ENCODE results near the gene ITGB3. TPM values are rescaled to one million over a fixed set of nuclear protein-coding genes. Genes with fewer than 3 reads are reported as not detected.
"Not testable (repeated sequence)": the region's sequence is repeated elsewhere in the genome, so short reads cannot be mapped to it uniquely, and the experiment has no call there.

The ITGB3 gene
- total RNA-seq: 2.2 TPM

DNA sequence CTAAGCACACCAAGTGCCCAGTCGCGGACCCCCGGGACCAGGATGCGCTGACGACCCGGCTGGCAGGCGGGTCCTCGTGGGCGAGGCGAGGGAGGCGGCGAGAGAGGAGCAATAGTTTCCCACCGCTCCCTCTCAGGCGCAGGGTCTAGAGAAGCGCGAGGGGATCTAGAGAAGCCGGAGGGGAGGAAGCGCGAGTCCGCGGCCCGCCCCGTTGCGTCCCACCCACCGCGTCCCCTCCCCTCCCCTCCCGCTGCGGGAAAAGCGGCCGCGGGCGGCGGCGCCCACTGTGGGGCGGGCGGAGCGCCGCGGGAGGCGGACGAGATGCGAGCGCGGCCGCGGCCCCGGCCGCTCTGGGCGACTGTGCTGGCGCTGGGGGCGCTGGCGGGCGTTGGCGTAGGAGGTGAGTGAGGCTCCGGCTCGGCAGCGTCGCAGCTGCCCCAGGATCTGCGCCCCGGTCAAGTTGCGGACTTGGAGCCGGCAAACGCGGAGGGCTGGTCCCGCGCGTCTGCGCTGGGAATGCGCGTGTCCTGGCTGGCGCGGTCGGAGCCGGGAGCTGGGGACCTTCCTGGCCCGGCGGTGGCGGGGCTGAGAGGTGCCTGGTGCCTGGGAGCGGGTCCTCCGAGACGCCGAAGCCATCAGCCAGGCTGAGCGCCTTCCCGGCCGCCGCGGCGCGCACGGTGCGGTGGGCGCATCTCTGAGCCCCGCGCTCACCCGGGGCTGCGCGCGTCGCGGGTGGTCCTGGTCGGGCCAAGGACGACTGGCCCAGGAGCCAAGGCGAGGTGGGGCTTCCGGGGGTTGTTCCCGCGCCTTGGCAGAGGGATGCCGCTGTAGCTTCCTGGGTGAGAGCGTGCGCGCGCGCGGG, at the start of gene ITGB3:
TSS of gene ITGB3 (plus strand) at position 287 of the 862 bp plus-strand sequence. CDS start at position 322, 35 bp downstream.
- peak; percentile 28 for DNase-seq

DNA sequence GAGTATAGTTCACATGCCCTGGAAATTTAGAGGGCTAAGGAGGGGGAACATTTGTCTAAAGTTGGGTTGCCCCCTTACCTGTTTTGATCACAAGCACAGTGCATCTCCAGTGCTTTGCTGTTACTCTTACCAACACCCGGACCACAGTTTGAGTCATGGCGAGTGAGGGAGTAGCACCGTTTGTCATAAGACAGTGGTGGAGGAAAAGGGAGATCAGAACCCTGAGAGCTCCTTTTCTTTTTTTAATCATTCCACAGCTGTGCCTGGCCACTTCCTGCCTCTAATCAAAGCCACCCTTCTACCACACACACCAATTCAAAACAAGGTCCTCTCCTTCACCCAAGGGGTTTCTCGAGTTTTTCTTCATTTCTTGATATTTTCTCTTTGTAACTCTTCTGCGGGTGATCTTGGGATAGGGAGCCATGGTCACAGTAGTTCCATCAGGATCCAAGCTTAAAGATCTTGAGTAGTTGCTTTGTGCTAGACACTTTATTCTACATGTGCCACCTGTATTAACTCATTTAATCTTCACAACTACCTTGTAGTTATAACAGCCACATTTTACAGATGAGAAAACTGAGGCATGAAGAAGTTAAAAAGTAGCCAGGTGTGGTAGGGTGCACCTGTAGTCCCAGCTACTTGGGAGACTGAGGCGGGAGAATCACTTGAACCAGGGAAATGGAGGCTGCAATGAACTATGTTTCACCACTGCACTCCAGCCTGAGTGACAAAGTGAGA, 49.5 kb upstream of the ITGB3 start:
- no peak for DNase-seq

DNA sequence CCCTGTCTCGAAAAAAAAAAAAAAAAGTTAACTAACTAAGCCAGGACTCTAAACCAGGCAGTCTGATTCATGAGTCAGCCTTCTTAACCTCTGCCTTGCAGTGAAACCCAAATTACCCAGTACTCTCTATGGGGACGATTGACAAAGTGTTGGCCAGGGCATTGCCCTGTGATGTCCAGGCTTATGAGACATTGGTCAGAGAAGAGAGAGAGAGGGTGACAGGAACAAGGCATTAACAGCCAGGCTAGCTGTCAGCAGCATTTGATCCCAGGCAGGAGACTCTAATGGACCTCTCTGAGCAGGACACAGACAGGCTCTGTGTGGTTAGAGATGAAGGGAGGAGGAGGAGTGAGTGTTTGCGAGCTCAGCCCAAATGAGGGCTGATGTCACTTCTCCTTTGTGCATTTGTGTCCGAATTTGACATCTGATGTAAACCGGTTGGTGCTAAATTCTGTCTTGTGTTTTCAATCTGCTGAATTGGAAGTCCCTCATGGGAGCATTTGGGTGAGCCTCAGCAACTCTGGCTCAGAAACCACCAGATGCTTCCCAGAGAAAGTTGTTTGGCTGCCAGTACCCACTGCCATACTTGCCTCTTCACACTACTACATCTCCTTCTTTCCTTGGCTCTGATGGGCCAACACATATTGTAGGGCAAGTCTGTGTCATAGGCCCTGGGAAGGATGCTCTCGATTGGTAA, 48.8 kb upstream of the ITGB3 start:
- peak; percentile 21 for DNase-seq

DNA sequence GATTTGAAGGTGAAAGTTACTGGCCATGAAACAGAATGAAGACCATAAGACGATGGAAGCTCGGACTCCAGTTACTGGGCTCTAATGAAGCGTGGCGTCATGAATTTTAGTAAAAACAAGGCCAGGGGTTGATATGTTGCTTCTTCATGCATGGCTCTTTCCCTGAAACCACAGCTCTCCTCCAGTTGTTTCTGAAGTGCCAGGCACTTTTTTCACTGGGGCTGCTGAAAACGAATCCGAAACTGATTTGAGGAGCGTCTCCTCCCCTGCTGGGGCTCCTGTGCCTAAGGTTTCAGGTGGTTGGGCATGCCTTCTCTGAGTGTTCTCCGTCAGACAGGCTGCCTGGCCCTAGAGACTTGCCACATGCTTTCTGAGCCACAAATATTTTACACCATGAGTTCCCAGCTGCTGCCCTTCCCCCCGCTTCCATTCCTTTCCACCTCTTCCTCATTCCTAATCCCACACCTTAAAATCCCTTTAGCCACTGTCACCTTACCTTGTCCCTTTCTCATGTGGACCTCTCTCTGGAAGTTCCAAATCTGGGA, 48.1 kb upstream of the ITGB3 start:
- no peak for DNase-seq

DNA sequence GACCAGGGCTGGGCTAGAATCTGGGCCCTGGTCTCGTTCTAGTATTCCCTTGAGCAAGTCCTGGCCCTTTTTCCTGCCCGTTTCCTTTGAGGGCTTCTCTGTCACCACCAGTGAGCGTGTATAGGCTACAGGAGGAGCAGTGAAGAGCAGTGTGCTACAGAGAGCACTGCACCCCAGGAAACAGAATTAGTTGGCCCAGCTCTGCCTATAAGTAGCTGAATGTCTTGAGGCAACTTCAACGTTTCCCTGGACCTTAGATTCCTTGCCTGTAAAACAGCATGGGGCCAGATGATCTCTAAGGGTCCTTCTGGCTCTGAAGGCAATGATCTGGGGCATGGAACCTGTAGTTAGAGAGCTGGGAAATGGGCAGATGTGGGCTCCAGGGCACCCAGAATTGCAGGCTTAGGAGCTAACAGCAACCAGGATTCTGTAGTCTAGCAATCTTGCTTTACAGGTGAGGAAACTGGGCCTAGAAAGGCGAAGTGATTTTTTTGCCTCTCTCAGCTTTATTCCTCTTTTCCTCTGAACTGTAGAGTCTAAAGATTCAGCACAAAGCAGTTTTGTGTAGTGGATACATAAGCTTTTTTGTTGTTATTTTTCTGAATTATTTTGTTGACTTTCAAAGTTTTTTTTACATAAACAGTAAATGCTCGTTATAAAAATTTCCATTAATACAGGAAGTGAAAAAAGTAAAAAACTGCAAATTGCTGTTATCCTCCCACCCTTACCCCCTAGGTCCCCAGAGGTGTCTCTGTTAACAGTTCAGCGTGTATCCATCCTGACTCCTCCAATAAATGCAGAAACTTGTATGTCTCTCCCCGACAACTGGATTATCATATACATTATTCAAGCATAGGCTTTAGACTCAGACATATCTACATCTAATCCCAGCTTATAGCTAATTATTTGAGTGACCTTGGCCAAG, 46.2 kb upstream of the ITGB3 start:
- no peak for DNase-seq

DNA sequence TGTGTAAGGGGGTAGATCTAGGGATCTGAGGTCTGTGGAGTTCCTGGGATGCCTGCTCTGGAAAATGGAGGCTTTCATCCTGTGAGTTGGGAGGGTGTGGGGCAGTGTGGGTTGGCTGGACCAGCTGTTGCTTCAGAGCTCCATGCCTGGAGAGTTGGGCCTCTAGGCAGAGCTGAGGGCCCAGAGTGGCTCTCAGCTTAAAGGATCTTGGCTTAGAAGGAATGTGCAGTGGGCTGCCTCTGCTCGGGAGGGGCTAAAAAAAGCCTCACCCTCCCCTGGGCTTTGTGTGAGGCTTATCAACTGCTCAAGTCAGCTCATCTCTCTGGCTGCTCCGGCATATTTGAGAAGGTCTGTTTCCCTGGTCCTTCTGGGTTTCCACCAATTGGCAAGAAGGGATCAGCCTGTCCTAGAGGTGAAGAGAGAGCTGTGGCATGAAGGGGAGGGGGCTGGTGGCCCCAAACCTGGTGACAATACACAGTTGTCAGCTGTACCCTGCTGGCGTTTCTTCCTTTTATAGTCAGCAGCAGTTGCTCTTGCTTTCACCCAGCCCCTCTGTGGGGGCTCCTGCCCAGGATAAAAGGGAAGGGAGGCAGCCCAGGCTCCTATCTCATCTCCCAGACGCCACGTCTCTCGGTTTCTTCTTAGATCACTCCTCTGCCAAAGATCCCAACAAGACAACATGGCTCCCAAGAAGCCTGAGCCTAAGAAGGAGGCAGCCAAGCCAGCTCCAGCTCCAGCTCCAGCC, 44.7 kb upstream of the ITGB3 start, which contains the start of gene MYL4:
TSS of gene MYL4 (plus strand) at position 605 of the 745 bp plus-strand sequence. CDS start at position 680, 75 bp downstream.
- DNase-seq: no peak

DNA sequence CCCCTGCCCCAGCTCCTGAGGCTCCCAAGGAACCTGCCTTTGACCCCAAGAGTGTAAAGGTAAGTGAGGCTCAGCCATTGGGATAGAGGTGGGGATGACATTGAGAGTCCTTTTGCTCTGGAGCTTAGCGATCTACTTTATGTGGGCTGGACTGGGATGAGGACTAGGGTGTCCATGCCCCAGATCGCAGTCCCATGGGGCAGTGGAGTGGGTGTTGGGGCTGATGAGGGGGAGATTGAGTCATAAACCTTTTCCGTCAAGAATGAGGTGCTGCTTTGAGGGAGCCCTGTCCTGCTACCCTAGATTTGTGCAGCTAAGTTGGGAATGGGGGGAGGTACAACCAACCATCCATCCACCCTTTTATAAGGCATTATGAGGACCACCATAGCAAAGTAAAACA, 44.1 kb upstream of the ITGB3 start:
- no peak for DNase-seq

DNA sequence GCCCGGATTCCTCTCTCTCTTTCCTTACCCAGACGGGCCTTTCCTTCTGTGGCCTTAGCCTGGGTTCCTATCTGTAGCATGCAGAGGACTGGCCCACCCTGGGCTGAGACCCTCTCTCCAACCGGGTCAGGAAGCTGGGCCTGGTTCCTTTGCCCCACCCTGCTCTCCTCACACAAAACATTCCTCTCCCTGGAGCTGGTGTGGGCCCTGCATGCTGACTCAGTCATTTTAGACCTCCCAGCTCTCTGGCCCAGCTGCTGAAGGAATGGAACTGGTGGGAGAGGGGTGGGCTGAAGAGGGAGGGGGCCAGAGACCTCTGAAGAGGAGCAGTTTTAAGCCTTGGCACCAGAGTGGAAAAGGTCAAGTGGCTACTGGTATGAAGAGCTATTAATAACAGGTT, 43.5 kb upstream of the ITGB3 start:
- DNase-seq: no peak

DNA sequence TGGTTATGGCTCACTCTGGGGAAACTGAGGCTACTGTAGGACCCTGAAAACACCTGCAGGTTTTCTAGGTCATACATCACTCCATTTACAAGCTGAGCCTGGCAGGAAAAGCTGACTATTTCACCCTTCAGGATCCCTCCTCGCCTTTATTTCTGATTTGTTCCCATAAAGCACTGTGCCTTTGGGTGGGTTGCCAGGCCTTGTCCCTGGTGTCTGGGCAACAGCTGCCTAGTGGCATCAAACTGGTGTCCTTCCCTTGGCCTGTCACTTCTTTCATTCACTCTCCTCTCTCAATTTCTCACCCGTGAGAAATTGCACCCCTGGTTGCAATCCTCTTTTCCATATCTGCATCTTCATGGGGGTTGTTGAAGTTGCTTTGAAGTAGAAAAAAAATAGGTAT, 42.8 kb upstream of the ITGB3 start:
- no peak for DNase-seq

DNA sequence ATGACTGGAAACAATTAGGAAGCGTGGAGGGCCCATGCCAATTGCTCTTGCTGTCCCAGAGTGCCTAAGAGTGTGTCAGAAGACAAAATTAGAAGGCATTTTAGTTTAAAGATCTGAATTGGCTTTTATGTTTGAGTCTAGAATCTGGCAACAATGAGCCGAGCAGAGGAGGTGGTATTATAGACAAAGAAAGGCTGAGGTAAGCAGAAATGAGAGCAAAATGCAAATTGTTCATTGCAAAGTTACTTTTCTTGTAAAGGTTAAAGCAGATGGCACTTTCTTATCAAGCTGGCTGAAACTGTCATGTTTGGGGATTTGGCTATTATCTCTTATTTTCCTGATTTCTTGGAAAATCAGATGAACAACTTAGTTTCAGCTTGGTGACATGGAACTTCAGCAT, 41.2 kb upstream of the ITGB3 start:
- DNase-seq: no peak

DNA sequence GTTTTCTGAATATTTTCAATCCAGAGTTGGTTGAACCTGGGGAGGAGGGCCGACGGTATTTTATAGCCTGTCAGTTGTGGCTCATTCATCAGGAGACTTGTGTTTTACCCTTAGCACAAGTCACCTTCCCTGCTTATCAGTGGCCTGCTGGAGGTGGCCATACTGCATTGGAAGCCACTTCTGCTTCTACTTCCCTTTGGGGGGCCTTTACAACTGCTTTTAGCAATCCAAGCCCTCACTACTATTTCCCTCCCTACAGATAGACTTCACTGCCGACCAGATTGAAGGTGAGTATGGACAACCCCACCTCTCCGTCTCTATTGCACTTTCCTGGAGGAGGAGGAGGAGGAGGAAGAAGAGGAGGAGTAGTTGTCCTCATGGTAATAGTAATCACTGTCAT, 40.1 kb upstream of the ITGB3 start:
- no peak for DNase-seq

DNA sequence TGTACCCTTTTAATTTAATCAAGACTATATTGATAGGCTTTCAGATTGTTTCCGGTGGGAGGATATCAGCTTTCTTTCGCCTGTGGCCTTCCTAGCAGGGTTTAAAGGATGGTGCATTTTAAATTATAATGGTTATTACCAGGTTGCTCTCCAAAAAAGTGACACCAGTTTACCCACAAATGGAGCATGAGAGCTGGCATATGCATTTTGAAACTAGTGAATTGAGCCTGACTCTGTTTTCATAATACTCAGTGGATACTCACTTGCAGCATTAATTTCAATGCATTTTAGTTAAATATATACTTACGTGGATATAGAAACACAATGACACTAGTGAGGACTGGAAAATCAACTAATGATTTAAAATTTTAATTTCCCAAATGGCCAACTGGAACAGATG, 38.7 kb upstream of the ITGB3 start:
- DNase-seq: no peak

DNA sequence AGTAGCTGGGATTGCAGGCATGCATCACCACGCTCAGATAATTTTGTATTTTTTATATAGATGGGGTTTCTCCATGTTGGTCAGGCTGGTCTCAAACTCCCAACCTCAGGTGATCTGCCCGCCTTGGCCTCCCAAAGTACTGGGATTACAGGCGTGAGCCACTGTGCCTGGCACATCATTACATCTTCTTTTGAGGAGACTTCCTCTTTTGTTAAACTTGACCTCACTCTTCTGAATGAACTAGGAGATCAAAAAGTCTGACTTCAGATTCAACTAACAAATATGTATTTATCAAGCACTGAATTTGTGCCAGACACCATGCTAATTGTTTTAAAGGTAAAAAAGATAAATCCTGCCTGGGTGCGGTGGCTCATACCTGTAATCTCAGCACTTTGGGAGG, 36.8 kb upstream of the ITGB3 start:
- not testable (repeated sequence) for DNase-seq

DNA sequence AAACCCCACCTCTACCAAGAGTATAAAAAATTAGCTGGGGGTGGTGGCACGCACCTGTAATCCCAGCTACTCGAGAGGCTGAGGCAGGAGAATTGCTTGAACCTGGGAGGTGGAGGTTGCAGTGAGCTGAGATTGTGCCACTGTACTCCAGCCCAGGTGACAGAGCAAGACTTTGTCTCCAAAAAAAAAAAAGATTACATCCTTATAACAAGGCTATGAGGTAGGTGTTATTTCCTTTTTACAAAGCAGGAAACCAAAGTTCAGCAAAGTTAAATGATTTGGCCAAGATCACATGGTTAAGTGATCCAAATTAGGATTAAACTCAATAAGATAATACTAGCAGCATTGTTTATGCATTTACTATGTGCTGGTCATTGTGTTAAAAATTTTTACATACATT, 36.3 kb upstream of the ITGB3 start:
- DNase-seq: not testable (repeated sequence)

DNA sequence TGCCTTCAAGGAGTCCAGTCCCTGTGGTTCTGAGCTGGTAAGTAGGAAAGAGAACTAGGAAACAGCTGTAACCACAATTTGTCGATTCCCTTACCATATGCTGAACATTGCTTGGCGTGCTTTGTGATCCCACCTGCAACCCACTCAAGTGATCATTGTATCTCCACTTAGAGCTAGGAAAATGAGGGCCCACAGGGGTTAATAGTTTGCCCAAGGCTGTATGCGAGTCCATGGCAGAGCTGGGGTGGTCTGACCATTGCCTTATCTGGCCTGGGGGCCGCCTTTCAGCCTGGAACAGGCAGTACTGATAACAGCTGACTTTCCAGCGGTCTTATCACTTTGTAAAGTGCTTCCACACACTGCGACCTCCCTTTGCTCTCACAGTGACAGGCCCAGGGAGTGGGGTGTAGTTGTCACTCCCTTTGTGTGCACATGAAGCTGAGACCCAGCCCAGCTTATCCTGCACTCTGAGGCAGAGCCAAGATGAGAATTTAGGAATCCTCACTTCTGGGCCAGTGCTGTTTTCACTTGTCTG, 34.7 kb upstream of the ITGB3 start:
- DNase-seq: no peak

DNA sequence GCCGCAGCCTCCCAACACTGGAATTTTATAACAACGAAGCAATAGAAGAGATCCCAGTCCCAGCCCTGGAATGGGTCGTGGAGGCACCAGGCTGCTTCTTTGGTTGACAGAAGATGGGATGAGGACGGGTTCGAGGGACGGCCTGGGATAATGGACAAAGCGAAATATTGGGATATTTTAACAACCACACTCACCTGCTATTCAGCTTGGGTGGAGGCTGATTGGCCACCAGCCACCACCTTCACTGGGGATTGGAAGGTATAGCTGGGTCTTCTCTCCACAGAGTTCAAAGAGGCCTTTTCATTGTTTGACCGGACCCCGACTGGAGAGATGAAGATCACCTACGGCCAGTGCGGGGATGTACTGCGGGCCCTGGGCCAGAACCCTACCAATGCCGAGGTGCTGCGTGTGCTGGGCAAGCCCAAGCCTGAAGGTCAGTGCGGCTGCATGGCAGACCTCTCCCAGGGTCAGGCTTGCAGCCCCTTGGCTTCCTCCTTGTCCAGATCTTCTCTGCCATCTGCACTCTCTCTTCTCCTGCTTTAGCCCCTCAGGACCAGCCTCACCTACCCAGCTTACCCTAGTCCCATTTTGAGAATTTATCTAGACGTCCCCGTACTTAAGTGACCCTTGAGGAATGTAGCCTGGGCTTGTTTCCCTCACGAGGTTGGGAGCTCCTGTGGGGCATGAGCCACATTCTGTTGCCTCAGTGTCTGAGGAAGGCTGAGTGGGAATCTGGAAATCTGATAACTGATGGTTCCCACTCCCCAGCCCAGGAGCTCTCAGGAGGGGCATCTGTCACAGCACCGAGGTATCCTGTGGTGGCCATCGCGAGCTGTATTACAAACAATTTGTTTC, 33.8 kb upstream of the ITGB3 start:
- DNase-seq: no peak

DNA sequence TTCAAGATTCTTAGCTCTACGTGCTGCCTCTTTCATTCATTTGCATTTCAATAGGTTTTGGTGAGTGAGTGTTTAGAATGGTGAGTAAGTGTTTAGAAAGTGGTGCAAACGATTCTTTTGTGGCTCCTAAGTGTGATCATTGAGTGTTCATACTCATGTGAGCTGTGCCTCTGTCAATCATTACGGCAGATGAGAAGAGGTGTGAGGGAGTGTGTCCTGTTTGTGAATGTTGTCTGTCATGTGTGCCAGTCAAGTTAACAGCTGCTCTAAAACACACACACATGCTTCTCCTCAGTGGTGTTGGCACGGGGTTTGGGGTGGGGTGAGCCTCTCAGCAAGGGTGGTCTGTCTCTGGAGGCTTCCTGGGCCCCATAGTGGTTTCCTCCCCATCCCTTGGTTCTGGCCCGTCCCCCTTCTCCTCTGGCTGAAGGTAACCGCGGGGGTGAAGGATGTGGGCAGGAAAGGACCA, 33.1 kb upstream of the ITGB3 start:
- DNase-seq: no peak

DNA sequence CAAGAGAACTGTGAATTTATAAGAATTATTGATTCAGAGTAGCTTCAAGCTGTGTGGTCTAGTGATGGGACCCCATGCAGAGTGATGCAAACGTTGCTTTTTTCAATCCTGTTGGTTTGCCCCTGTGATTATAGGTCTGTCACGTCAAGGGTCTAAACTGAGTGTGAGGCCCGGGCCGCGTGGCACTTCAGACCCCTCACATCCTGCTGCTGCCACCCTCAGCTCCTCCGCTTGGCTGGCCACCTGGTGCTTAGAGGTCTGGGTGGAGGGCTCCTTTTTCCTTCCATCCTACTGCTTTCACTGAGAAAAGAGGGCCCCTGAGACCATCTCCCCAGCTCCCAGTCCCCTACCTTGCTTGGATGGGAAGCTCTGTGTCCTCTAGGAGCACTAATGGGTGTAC, 32.5 kb upstream of the ITGB3 start:
- no peak for DNase-seq

DNA sequence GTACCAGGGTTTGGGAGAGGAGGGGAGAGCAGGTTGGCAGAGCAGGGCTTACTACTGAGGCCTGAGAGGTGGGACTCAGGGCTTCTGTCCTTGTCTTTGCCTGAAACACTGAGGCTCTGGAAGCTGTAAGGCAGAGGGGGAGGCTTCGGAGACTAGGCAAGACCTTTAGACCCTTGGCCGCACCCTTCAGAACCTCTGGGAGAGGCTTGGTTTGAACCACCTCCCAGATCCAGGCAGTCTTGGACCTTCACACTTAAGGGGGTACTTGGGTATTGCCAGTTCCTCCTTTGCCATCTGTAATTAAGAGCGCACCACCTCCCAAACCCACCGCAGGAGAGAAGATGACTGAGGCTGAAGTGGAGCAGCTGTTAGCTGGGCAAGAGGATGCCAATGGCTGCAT, 31.6 kb upstream of the ITGB3 start:
- no peak for DNase-seq

Measured in occipital lobe (tissue), 2 donors.